Ectodermal cell (in vitro differentiated cells): ENCODE results near the gene GGT5.

Experiments
- H3K27ac ChIP-seq: 2 replicates; pipeline ENCODE4 v1.7.0; 2013; ENCODE audit warnings: mild to moderate bottlenecking, low read depth, low read length; ENCODE audit not compliant: insufficient read depth, poor library complexity, severe bottlenecking
- H3K27me3 ChIP-seq: 2 replicates; pipeline ENCODE4 v1.7.0; 2013; ENCODE audit warnings: mild to moderate bottlenecking, low read length; ENCODE audit not compliant: insufficient read depth, control insufficient read depth, poor library complexity, severe bottlenecking
- H3K36me3 ChIP-seq: one replicate; pipeline ENCODE4 v1.7.0; 2013; ENCODE audit warnings: low read length; ENCODE audit not compliant: control insufficient read depth, insufficient read depth
- H3K4me1 ChIP-seq: one replicate; pipeline ENCODE4 v1.7.0; 2013; ENCODE audit warnings: low read length; ENCODE audit not compliant: control insufficient read depth, insufficient read depth
- H3K4me3 ChIP-seq: 2 replicates; pipeline ENCODE4 v1.7.0; 2013; ENCODE audit warnings: low read depth, low read length, control low read depth; ENCODE audit not compliant: insufficient read depth
- H3K9me3 ChIP-seq: 2 replicates; pipeline ENCODE4 v1.7.0; 2013; ENCODE audit warnings: mild to moderate bottlenecking, low read length, moderate library complexity; ENCODE audit not compliant: control insufficient read depth
- WGBS, 2 experiments: methylation state at CpG; one replicate each; pipeline ENCODE4 v1.1.7; 2013; ENCODE audit warnings: missing lambda C conversion rate in 2 of 2; 5-methylcytosine and 5-hydroxymethylcytosine counted together

GGT5 gene

GRCh38 chr22:24190159-24190540 lies 54.7 kb downstream of the GGT5 start:
- no peak overlapping the region for H3K4me3 ChIP-seq
- no peaks in the 10 kb centered on the region for H3K36me3 ChIP-seq
- H3K27me3 ChIP-seq, result no peaks in the 10 kb centered on the region
- WGBS, 2 experiments, result 90 to 92% methylated on average over 14 of the region's 14 CpGs
- no peak overlapping the region for H3K27ac ChIP-seq
- H3K4me1 ChIP-seq, result no peaks in the 10 kb centered on the region
- H3K9me3 ChIP-seq, result no peaks in the 10 kb centered on the region

DNA sequence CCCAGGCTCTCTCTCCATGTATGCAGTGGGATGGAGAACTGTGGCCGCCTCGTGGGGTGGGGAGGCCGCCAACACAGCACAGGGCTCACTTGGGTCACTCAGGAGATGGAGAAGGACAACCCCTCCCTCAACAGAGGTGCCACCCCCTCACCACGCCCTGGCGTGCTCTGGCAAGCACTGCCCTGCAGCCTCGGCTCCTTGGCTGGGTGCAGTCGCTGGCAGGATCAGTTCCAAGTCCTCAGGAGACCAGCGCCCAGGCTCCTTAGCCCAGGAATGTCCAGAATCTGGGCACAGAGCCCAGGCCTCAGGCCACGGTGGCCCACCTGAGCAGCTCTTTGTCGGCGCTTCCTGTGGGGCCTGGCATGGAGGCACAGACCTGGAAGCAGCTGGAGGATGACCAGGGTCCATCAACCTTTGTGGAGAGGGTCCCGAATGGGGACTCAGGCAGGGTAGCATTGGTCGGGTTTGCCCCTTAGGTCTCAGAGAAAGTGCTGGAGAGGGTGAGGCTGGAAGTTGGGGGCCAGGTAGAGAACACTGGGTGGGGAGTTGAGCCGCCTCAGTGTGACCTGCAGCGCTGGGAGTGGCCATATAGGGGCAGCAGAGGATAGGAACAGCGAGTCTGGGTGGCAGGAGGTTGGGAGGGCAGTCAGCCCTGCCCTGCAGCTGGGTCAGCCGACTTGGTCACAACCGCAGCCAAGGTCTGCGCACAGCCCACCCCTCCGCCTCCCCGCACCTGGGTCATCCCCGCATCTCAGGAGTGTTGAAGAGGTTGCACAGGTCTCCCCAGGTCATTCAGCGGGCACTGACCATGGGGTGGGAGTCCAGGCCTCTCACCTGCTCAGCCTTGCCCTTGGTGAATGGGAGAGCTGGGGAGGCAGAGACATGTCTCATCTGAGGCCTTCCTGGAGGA lies 55.4 kb downstream of the GGT5 start:
- 64 to 65% methylated on average over 23 of the region's 23 CpGs for WGBS, 2 experiments
- H3K36me3 ChIP-seq, result no peaks in the 10 kb centered on the region
- no peak overlapping the region for H3K4me3 ChIP-seq
- H3K4me1 ChIP-seq, result no peaks in the 10 kb centered on the region
- no peaks in the 10 kb centered on the region for H3K27me3 ChIP-seq
- no peaks in the 10 kb centered on the region for H3K9me3 ChIP-seq
- no peak overlapping the region for H3K27ac ChIP-seq

DNA sequence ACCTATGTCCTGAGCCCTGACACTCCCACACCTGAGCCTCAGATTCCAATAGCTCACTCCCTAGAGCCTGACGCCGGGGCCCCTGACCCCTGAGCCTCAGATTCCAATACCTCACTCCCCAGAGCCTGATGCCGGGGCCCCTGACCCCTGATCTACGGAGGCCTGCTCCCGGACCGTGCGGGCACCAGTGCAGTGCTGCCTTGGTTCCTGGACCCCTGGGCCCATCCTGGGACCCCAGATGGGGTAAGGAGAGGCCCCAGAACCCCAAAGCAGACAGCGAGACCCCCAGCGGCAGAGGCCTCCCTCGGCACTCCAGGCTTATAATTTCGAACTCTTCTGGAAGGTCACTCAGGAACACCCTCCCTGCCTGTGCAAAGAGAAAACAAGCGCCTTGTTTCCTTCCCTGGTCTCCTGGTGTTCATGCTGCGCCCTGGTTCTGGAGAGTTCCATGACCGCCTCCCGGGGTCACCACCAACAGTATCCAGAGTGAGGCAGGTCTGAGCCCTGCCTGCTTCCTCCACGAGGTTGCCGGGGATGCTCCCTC lies 56.1 kb downstream of the GGT5 start:
- WGBS, 2 experiments, result 92 to 93% methylated on average over 17 of the region's 17 CpGs
- H3K27me3 ChIP-seq, result no peaks in the 10 kb centered on the region
- H3K4me3 ChIP-seq, result no peak overlapping the region
- no peaks in the 10 kb centered on the region for H3K9me3 ChIP-seq
- no peaks in the 10 kb centered on the region for H3K36me3 ChIP-seq
- H3K4me1 ChIP-seq, result no peaks in the 10 kb centered on the region
- no peak overlapping the region for H3K27ac ChIP-seq

GRCh38 chr22:24187731-24188644 lies 56.9 kb downstream of the GGT5 start:
- Histone ChIP-seq H3K36me3 (no peaks in the 10 kb centered on the region), H3K27ac (no peak overlapping the region), H3K27me3 (no peaks in the 10 kb centered on the region), H3K9me3 (no peaks in the 10 kb centered on the region), H3K4me1 (no peaks in the 10 kb centered on the region), H3K4me3 (no peak overlapping the region)
- WGBS, 2 experiments, result 91 to 93% methylated on average over 37 of the region's 37 CpGs

DNA sequence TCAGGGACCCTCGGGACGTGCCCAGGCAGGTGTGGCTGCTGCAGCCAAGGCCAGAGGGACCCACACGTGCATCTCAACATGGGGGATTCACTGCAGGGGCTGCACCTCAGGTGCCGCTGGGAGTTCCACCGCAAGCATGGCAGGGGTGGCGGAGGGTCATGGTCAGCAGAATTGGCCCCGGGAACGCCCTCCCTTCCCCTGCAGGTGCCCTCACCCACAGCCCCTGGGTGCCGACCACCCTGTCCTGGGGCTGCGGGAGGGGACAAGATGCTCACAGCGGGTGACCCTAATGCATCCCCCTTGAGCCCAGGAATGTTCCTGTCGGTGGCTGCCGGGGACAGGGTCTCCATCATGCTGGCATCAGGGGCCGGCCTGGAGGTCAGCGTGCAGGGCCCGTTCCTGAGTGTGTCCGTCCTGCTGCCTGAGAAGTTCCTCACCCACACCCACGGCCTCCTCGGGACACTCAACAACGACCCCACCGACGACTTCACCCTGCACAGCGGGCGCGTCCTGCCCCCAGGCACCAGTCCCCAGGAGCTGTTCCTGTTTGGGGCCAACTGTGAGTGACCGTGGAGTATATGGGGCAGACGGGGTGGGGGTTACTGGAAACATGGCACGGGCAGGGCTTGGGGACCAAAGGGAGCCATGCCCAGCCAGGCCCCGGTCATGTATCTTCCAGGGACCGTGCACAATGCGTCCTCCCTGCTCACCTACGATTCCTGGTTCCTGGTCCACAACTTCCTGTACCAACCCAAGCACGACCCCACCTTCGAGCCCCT lies 57.8 kb downstream of the GGT5 start:
- Histone ChIP-seq H3K4me3 (no peak overlapping the region), H3K27me3 (no peaks in the 10 kb centered on the region), H3K4me1 (peaks cover 2% of the 10 kb centered on the region), H3K27ac (no peak overlapping the region), H3K36me3 (no peaks in the 10 kb centered on the region), H3K9me3 (no peaks in the 10 kb centered on the region)
- WGBS, 2 experiments, result 93% methylated on average over 34 of the region's 34 CpGs

- Histone ChIP-seq H3K27me3 (no peaks in the 10 kb centered on the region), H3K4me3 (no peak overlapping the region), H3K27ac (no peak overlapping the region), H3K9me3 (no peaks in the 10 kb centered on the region), H3K36me3 (no peaks in the 10 kb centered on the region), H3K4me1 (peaks cover 9% of the 10 kb centered on the region)
- 93% methylated on average over 15 of the region's 15 CpGs for WGBS, 2 experiments
Observed at GRCh38 chr22:24186352-24186740, 58.5 kb downstream of the GGT5 start.

DNA sequence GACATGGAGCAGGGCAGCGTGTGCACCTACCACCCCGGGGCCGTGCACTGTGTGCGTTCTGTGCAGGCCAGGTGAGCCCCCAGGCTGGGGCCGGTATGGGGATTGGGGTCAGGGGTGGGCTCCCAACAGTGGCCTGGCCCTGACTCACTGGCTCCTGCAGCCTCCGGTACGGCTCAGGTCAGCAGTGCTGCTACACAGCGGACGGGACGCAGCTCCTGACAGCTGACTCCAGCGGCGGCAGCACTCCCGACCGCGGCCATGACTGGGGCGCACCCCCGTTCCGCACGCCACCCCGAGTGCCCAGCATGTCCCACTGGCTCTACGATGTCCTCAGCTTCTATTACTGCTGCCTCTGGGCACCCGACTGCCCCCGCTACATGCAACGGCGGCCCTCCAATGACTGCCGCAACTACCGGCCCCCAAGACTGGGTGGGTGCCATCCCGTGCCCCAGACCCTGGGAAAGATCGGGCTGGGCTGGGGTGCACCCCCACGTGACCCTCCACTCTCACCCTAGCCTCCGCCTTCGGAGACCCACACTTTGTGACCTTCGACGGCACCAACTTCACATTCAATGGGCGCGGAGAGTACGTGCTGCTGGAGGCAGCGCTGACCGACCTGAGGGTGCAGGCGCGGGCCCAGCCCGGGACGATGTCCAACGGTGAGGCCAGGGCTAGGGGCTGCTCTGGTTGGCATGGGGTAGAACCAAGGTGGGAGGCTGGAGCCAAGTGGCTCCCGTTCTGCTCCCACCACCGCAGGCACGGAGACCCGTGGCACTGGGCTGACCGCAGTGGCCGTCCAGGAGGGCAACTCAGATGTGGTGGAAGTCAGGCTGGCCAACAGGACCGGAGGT lies 59.2 kb downstream of the GGT5 start:
- 95% methylated on average over 51 of the region's 51 CpGs for WGBS, 2 experiments
- Histone ChIP-seq H3K36me3 (no peaks in the 10 kb centered on the region), H3K27me3 (no peaks in the 10 kb centered on the region), H3K4me3 (no peak overlapping the region), H3K9me3 (no peaks in the 10 kb centered on the region), H3K4me1 (peaks cover 9% of the 10 kb centered on the region), H3K27ac (no peak overlapping the region)

DNA sequence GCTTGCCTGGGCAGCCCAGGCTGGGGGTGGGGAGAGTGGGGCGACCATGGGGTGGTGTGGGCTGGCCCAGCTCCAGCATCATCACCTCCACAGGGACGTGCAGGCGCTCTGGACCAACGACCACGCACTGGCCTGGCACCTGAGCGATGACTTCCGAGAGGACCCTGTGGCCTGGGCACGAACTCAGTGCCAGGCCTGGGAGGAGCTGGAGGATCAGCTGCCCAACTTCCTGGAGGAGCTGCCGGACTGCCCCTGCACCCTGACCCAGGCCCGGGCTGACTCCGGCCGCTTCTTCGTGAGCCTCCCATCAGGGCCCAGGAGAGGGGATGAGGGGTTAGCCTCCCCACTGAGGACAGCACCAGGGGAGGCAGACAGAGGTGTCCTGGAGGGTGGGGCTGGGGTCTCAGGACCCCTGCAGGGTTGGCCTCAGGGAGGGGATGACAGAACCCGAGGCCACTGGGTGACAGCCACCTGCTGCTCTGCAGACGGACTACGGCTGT lies 59.8 kb downstream of the GGT5 start:
- no peaks in the 10 kb centered on the region for H3K9me3 ChIP-seq
- no peak overlapping the region for H3K4me3 ChIP-seq
- peaks cover 9% of the 10 kb centered on the region for H3K4me1 ChIP-seq
- no peaks in the 10 kb centered on the region for H3K27me3 ChIP-seq
- 95 to 96% methylated on average over 16 of the region's 16 CpGs for WGBS, 2 experiments
- H3K36me3 ChIP-seq, result no peaks in the 10 kb centered on the region
- H3K27ac ChIP-seq, result no peak overlapping the region
